KBM-7 (cell line): ENCODE data around the gene RAB3IP.
A peak's percentile ranks its signal among the peaks of the same experiment; 100 is the strongest.
"Not testable (repeated sequence)": the region's sequence is repeated elsewhere in the genome, so short reads cannot be mapped to it uniquely, and the experiment has no call there.

ENCODE experiments used
- DNase-seq: peaks from one replicate; pipeline ENCODE4 v3.0.0-alpha.2; 2015
- in situ Hi-C: fragments of 300-500 bp; cut with MboI; formaldehyde crosslinking; loops from 2 replicates; pipeline ENCODE4 v1.14.3; 2020; ENCODE audit warnings: low sequenced_read_pairs, low pct_unique_long_range_greater_than_20kb, mixed read lengths

RAB3IP gene

GRCh38 chr12:69751476-69751875, 12.8 kb downstream of the RAB3IP start:
- DNase-seq, result no peak
- in situ Hi-C loops, result no loop called here

- in situ Hi-C loops, result no loop called here
- no peak for DNase-seq
These were observed 16.6 kb downstream of the RAB3IP start for GRCh38 chr12:69755302-69755701.

- in situ Hi-C loops, result no loop called here
- DNase-seq, result no peak
These were observed 17.6 kb downstream of the RAB3IP start for GRCh38 chr12:69756088-69756755.

GRCh38 chr12:69758105-69758504, 19.4 kb downstream of the RAB3IP start:
- in situ Hi-C loops, result no loop called here
- no peak for DNase-seq

- DNase-seq, in situ Hi-C loops: not testable (repeated sequence)
These were observed 20.9 kb downstream of the RAB3IP start for GRCh38 chr12:69759581-69759980.

- in situ Hi-C loops, result no loop called here
- DNase-seq, result no peak
These were observed 26.9 kb downstream of the RAB3IP start for GRCh38 chr12:69765515-69765914.

GRCh38 chr12:69766260-69766659, 27.6 kb downstream of the RAB3IP start:
- in situ Hi-C loops, result no loop called here
- no peak for DNase-seq

- in situ Hi-C loops, result no loop called here
- no peak for DNase-seq
These were observed 41.3 kb downstream of the RAB3IP start for GRCh38 chr12:69779928-69780327.

GRCh38 chr12:69783365-69783764, 44.7 kb downstream of the RAB3IP start:
- no peak for DNase-seq
- in situ Hi-C loops, result no loop called here

- DNase-seq, result no peak
- in situ Hi-C loops, result no loop called here
These were observed 50.7 kb downstream of the RAB3IP start for GRCh38 chr12:69789351-69789750.

- in situ Hi-C loops, result no loop called here
- no peak for DNase-seq
These were observed 53.9 kb downstream of the RAB3IP start for GRCh38 chr12:69792533-69792932.

- DNase-seq, in situ Hi-C loops: not testable (repeated sequence)
These were observed 68.6 kb downstream of the RAB3IP start for GRCh38 chr12:69807101-69807897.

GRCh38 chr12:69810870-69811498, 72.3 kb downstream of the RAB3IP start:
- in situ Hi-C loops, result no loop called here
- DNase-seq, result no peak

GRCh38 chr12:69816082-69816481, 77.4 kb downstream of the RAB3IP start:
- in situ Hi-C loops, result no loop called here
- DNase-seq, result no peak

- in situ Hi-C loops, result no loop called here
- DNase-seq, result no peak
These were observed 82.4 kb downstream of the RAB3IP start for GRCh38 chr12:69821032-69821455.

- in situ Hi-C loops, result no loop called here
- DNase-seq, result peak; percentile 41
These were observed 82.9 kb downstream of the RAB3IP start for GRCh38 chr12:69821456-69822159.

- no peak for DNase-seq
- in situ Hi-C loops, result no loop called here
These were observed 83.7 kb downstream of the RAB3IP start for GRCh38 chr12:69822201-69822860.

GRCh38 chr12:69824028-69824427, 85.4 kb downstream of the RAB3IP start:
- DNase-seq, result no peak
- in situ Hi-C loops, result no loop called here

GRCh38 chr12:69824966-69825560, 86.4 kb downstream of the RAB3IP start, which contains the start of gene MYRFL:
Gene MYRFL (plus strand): TSS chr12:69825227. CDS start chr12:69825518, 291 bp downstream.
- in situ Hi-C loops, result no loop called here
- DNase-seq, result no peak
